GM13977 (cell line): ENCODE results near the gene KLRF2.

Experiments
- DNase-seq: peaks from one replicate; pipeline ENCODE4 v3.0.0; 2012; ENCODE audit warnings: low spot score
- in situ Hi-C: fragments of 300-500 bp; cut with MboI; formaldehyde crosslinking; loops from one replicate; pipeline ENCODE4 v1.12.0; 2022; ENCODE audit warnings: low sequenced_read_pairs, low pct_unique_long_range_greater_than_20kb, mixed read lengths, inconsistent platforms; ENCODE audit not compliant: unreplicated experiment
- TF ChIP-seq, protein P1 (sequence below): IDR thresholded peaks from 2 replicates; pipeline ENCODE4 v1.5.1; 2012; ENCODE audit warnings: mild to moderate bottlenecking, control low read depth; ENCODE audit not compliant: insufficient read depth; ENCODE audit errors: extremely low read depth, missing control alignments

KLRF2 gene

DNA sequence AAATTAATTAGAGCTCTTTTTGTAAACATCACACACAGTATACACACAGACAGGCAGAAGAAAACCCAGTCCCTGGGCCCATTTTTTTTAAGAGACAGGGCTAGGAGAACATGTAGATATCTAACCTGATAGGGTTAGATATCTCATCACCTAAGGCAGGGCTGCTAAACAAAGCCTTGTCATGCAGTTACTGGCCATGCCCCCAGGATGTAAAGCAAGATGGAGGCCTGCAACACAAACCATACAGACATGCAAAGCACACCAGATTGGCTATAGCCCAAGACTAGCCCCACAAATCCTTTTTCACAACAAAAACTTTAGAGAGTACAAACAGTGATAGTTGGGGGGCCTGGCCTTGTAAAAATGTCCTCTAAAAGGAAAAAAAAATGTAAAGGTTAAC, 30.4 kb downstream of the KLRF2 start:
- DNase-seq: no peak
- in situ Hi-C loops: no loop called here
- TF ChIP-seq, protein P1, sequence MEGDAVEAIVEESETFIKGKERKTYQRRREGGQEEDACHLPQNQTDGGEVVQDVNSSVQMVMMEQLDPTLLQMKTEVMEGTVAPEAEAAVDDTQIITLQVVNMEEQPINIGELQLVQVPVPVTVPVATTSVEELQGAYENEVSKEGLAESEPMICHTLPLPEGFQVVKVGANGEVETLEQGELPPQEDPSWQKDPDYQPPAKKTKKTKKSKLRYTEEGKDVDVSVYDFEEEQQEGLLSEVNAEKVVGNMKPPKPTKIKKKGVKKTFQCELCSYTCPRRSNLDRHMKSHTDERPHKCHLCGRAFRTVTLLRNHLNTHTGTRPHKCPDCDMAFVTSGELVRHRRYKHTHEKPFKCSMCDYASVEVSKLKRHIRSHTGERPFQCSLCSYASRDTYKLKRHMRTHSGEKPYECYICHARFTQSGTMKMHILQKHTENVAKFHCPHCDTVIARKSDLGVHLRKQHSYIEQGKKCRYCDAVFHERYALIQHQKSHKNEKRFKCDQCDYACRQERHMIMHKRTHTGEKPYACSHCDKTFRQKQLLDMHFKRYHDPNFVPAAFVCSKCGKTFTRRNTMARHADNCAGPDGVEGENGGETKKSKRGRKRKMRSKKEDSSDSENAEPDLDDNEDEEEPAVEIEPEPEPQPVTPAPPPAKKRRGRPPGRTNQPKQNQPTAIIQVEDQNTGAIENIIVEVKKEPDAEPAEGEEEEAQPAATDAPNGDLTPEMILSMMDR: no peak

DNA sequence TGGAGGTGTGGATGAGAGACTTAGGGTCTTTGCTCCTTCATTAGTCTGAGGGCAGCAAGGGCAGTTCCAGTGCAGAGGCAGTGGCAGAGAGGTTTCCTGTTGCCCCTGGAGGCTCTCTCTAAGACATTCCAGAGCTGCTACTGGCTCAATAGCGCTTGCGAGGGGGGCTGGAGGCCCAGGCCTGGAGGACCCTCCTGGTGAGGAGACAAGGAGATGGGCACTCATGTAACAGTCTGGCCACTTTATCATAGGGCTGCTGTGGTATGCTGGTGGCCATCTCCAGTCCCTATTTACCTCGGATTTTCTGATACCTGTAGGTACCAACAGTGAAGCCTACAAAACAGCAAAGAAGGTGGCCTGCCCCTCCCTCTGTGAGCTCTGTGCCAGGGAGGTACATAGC, 38.2 kb downstream of the KLRF2 start:
- TF ChIP-seq, protein P1: no peak
- in situ Hi-C loops: no loop called here

DNA sequence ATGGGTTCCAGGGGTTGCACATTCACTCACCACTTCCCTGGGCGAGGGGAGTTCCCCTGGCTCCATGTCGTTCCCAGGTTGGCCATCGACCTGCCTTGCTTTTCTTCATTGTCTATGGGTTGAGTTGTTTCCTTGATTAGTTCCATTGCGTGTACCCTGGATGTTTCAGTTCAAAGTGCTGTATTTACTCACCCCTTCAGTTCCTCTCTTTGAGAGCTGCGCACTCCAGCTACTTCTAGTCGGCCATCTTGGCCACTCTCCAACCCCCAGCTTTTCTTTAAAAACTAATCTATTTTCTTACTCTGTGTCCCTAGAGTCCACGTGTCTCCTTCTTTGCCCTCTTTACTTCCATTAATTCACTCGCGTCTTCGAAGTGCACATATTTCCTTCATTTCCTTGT, 39.2 kb downstream of the KLRF2 start:
- no peak for DNase-seq
- TF ChIP-seq, protein P1: no peak
- in situ Hi-C loops: loop anchor here (10.0 kb wide), 1 partner anchor 106 kb away; no protein-coding TSS in a partner anchor

More for the DNA sequence above, 38.2 kb downstream of the KLRF2 start:
- no peak for DNase-seq

DNA sequence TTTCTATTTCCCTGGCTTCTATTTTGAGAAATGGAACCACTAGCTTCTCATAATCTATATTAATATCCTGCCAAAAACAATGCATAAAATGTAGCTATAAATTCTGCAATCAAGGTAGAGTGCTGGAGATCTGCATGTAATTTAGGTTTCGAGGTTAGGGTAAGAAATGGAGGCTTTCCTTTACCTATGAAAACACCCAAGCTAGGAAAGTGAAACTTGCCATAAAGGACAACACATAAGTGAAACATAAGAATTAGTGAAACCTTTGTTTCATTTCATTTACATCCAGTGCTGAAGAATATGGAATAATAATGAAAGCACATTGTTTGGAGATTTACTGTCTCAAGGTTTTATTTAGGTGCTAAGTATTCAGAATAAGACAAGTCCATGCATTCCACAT, 41.1 kb downstream of the KLRF2 start:
- in situ Hi-C loops: loop anchor here (10.0 kb wide), 1 partner anchor 108 kb away; no protein-coding TSS in a partner anchor
- TF ChIP-seq, protein P1: no peak

DNA sequence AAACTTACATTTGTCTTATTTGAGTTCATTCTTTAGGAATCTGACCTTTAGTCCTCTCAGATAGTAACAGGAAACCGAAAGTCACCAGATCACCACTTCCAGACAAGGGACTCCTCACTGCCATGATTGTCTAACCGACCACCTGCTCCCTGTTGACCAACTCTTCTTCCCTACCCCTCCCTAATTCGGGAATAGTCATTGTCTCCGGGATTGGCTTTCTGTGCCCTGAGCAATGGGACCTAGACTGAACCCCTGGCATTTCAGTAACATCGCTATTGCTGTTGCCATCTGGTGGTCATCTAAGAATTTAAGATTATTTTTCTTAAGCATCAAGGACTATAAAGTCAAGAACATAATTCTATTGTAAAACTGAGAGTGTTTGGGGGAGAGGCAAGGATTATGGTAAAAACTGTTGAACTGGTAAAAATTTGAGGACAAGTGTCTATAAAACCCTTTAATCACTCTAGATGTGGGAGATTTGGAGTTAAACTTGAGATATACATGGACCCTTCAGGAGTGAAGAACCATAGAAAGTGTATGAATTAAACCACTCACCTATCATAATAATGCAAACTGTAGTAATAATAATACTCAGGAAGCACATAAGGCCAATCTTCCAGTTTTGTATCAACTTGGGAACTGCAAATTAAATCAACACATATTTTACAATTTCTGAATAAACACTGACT, 44.6 kb downstream of the KLRF2 start:
- in situ Hi-C loops: loop anchor here (10.0 kb wide), 1 partner anchor 111 kb away; no protein-coding TSS in a partner anchor
- no peak for DNase-seq
- TF ChIP-seq, protein P1: peak; percentile 36

More for the DNA sequence above, 41.1 kb downstream of the KLRF2 start:
- no peak for DNase-seq

DNA sequence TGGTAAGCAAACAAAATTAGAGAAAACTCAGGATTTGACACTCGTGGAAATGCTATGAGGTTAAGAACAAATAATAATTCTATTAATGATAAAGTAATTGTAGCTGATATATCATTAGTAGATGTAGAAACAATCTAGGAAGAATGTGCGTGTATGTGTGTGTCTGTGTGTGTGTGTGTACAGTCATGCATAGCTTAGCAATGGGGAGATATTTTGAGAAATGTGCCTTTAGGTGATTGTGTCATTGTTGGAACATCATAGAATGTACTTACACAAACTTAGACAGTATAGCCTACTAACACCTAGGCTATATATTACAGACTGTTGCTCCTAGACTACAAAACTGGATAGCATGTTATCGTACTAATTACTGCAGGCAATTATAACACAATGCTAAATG, 45.6 kb downstream of the KLRF2 start:
- no peak for DNase-seq
- TF ChIP-seq, protein P1: no peak
- in situ Hi-C loops: loop anchor here (10.0 kb wide), 1 partner anchor 112 kb away; no protein-coding TSS in a partner anchor
